Lower lobe of right lung (tissue), 2 donors: ENCODE measurements around the gene TAGLN. TPM values are rescaled to one million over a fixed set of nuclear protein-coding genes. Genes with fewer than 3 reads are reported as not detected.

Experiments
- ATAC-seq, 2 donors: fragments of 200-7000 bp; cut with Tn5 transposase; one replicate each; pipeline ENCODE4 v1.9.1; 2020 to 2022; ENCODE audit warnings: mild to moderate bottlenecking in 2 of 2, moderate library complexity in 2 of 2
- DNase-seq: peaks from one replicate; pipeline ENCODE4 v3.0.0-alpha.2; 2020
- H3K27ac ChIP-seq: fragments of 200-600 bp; one replicate; pipeline ENCODE4 v1.8.0; 2022
- H3K27me3 ChIP-seq: fragments of 200-600 bp; one replicate; pipeline ENCODE4 v1.8.0; 2022; ENCODE audit warnings: low read depth
- H3K36me3 ChIP-seq: fragments of 200-600 bp; one replicate; pipeline ENCODE4 v1.8.0; 2022; ENCODE audit warnings: mild to moderate bottlenecking
- H3K4me1 ChIP-seq: fragments of 200-600 bp; one replicate; pipeline ENCODE4 v1.8.0; 2022
- H3K4me3 ChIP-seq: fragments of 200-600 bp; one replicate; pipeline ENCODE4 v1.8.0; 2022; ENCODE audit warnings: mild to moderate bottlenecking
- H3K9me3 ChIP-seq: fragments of 200-600 bp; one replicate; pipeline ENCODE4 v1.8.0; 2022
- CTCF ChIP-seq: fragments of 200-600 bp; IDR thresholded peaks from one replicate; pipeline ENCODE4 v1.8.0; 2022; ENCODE audit warnings: antibody characterized with exemption, mild to moderate bottlenecking
- intact Hi-C: fragments of 100-400 bp; cut with DNase I; formaldehyde crosslinking; loops from one replicate; pipeline ENCODE4 v1.11.0; 2022
- total RNA-seq: library from RNA; stranded (reverse); fragmentation: NEBNext Ultra II Directional; extraction: Animal tissue kit (Norgen Biotek cat#: 25700); gene quantifications from one replicate; pipeline ENCODE4 v1.2.1, GENCODE V29; 2021
- donor health status: DM: no; HTN: yes; CAD: no; lungs with severe emphysema.

TAGLN gene
- total RNA-seq, 1 donor from 2014 or later, result 297 TPM

- H3K27ac ChIP-seq, result peak overlapping the region; percentile 95
- H3K4me1 ChIP-seq, result peaks cover 34% of the 10 kb centered on the region
- intact Hi-C loops, result no loop called here
- peak overlapping the region; percentile 94 for H3K4me3 ChIP-seq
- DNase-seq (peak; percentile 63), ATAC-seq (peak; percentile 34 to 35)
- H3K9me3 ChIP-seq, result no peaks in the 10 kb centered on the region
- no peak for TF ChIP-seq CTCF
- no peaks in the 10 kb centered on the region for H3K27me3 ChIP-seq
- peaks cover 28% of the 10 kb centered on the region for H3K36me3 ChIP-seq
Measured at GRCh38 chr11:117232911-117233409, 33.8 kb downstream of the TAGLN start.

- Histone ChIP-seq H3K4me3 (no peak overlapping the region), H3K27me3 (no peaks in the 10 kb centered on the region), H3K36me3 (peaks cover 46% of the 10 kb centered on the region), H3K27ac (no peak overlapping the region), H3K9me3 (no peaks in the 10 kb centered on the region), H3K4me1 (peaks cover 13% of the 10 kb centered on the region)
- intact Hi-C loops, result no loop called here
- DNase-seq, result no peak
- no peak for TF ChIP-seq CTCF
- no peak for ATAC-seq
Measured at GRCh38 chr11:117238221-117238620, 39.1 kb downstream of the TAGLN start.

GRCh38 chr11:117239295-117239694, 40.1 kb downstream of the TAGLN start:
- intact Hi-C loops, result no loop called here
- Histone ChIP-seq H3K27me3 (no peaks in the 10 kb centered on the region), H3K4me1 (peaks cover 2% of the 10 kb centered on the region), H3K36me3 (peaks cover 56% of the 10 kb centered on the region), H3K4me3 (no peak overlapping the region), H3K27ac (no peak overlapping the region), H3K9me3 (no peaks in the 10 kb centered on the region)
- DNase-seq (no peak), ATAC-seq (no peak)
- no peak for TF ChIP-seq CTCF

GRCh38 chr11:117248341-117248740, 49.2 kb downstream of the TAGLN start:
- intact Hi-C loops, result no loop called here
- Histone ChIP-seq H3K4me1 (no peaks in the 10 kb centered on the region), H3K36me3 (peaks cover 75% of the 10 kb centered on the region), H3K27ac (no peak overlapping the region), H3K9me3 (no peaks in the 10 kb centered on the region), H3K27me3 (no peaks in the 10 kb centered on the region), H3K4me3 (no peak overlapping the region)
- no peak for TF ChIP-seq CTCF
- DNase-seq, result no peak
- ATAC-seq, result no peak

GRCh38 chr11:117249571-117249970, 50.4 kb downstream of the TAGLN start:
- no peak for TF ChIP-seq CTCF
- H3K9me3 ChIP-seq, result no peaks in the 10 kb centered on the region
- ATAC-seq, result no peak
- H3K4me1 ChIP-seq, result no peaks in the 10 kb centered on the region
- H3K36me3 ChIP-seq, result peaks cover 74% of the 10 kb centered on the region
- intact Hi-C loops, result no loop called here
- no peak for DNase-seq
- no peaks in the 10 kb centered on the region for H3K27me3 ChIP-seq
- H3K27ac ChIP-seq, result no peak overlapping the region
- H3K4me3 ChIP-seq, result no peak overlapping the region

- Histone ChIP-seq H3K27me3 (no peaks in the 10 kb centered on the region), H3K27ac (no peak overlapping the region), H3K4me3 (no peak overlapping the region), H3K4me1 (no peaks in the 10 kb centered on the region), H3K36me3 (peaks cover 65% of the 10 kb centered on the region), H3K9me3 (no peaks in the 10 kb centered on the region)
- DNase-seq (no peak), ATAC-seq (no peak)
- TF ChIP-seq CTCF, result no peak
- intact Hi-C loops, result no loop called here
Measured at GRCh38 chr11:117251506-117251905, 52.3 kb downstream of the TAGLN start.
